GM18508 (cell line): ENCODE results near the gene TRIB2.
"Not testable (repeated sequence)": the region's sequence is repeated elsewhere in the genome, so short reads cannot be mapped to it uniquely, and the experiment has no call there.

Experiments used
- ATAC-seq: cut with Tn5 transposase; IDR thresholded peaks from one replicate; pipeline ENCODE4 v1.9.1; 2021; ENCODE audit warnings: moderate number of reproducible peaks; ENCODE audit not compliant: insufficient read depth, unreplicated experiment

TRIB2 gene

DNA sequence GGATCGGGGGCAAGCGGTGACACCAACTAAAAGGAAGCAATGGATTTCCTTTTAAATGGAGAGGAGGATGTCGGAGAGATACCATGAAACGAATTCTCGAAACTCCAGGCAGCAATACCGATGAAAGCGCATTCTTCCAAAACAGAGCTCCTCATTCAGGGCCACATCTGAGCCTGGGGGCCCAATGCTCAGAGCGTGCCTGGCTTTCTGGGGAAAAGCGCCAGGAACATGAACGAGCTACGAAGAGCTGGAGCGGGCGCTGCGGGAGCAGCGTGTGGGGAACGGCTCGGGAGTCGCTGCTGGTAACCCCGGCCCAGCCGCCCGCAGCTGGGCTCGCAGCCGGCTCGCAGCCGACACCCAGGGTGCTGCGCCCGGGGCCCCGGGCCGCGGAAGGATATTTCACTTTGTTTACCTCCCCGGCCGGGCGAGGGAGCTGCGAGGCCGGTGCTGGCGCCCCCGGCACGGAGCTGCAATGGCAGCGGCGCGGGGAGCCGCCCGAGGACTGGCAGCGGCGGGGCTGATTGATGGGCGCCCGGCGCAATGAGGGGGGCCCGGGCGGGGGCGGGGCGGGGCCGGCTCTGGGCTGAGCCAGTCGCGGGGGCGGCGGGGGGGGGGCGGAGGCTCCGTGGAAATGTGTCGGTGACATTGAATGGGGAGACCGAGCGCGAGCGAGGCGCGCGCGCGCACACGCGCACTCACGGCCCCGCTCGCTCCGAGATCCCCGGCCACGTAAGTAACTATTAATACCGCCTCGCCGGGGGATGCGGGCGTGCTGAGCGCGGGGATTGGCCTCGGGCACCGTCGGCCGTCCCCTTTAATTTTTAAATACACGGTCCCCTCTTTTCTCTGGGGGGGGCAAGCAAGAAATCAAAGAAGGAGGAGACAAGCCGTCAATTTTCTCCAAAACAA is at the start of gene TRIB2:
TSS of gene TRIB2 (plus strand) at position 655 of the 909 bp plus-strand sequence. CDS start 1,372 bp downstream, outside the sequence.
- no peak for ATAC-seq

- ATAC-seq = no peak
Measured at GRCh38 chr2:12669036-12669435, 47.7 kb upstream of the TRIB2 start.

DNA sequence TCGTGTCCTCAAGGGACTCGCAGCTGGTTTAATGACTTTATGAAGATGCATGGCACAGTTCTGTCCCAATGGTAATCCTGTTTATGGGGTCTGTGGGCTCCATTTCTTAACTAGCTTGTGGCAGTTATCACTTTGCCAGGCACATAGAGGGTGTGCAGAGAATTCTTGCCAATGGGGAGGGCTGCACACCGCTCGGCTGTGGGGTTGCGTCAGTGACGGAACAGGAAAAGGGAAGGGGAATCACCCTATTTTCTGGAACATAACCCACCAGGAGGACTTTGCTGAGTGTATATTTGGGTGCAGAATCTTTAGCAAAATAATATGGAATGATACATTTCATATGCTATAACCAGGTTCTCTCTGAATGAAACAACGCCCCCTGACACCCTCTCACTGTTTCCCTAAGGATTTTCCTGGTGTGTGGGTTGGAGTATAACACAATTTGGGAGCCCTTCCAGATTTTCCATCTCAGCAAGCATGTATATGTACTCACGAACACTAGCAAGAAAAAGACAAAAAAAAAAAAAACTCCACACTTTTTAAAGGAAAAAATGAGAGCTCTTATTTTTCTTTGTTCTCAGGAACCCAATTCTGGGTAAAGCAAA is 43.9 kb upstream of the TRIB2 start:
- no peak for ATAC-seq

GRCh38 chr2:12674644-12675328 is 42.0 kb upstream of the TRIB2 start:
- no peak for ATAC-seq

DNA sequence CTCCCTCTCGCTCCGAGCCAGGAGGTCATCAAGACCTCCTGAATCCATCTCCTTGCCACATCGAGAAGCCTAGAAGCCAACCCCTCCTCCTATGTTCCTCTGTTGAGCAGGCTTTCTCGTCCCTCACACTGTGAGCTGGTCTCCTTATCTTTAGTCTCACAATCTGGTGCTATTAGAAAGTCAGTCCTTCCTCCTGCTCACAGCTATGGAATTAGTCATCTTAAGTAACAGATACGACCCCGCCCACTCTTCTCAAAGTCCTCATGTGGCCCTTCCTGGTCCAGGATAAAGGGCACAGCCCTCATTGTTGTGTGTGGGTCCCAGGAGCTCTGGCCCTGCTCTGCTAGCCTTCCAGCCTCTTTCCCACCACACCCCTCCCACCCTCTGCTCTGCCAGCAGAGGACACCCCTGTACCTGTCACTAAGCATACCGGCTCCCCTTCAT is 41.4 kb upstream of the TRIB2 start:
- ATAC-seq = no peak

DNA sequence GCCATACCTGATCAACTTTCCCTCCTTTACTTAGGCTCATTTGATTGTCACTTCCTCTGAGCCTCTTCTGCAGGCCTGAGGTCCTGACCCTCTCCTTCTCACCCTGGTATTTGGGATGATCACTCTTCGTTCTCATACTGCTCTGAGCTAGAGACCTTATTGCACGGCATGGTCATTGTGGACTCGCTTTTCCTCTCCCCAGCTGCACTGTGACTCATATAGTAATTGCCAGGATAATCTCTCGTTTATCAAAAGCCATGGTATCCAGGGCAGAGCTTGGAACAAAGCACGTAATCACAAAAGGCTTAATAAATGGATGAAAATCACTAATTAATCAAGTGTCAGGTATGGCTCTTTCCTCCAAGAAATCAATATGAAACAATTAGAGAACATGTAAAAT is 40.9 kb upstream of the TRIB2 start:
- no peak for ATAC-seq

DNA sequence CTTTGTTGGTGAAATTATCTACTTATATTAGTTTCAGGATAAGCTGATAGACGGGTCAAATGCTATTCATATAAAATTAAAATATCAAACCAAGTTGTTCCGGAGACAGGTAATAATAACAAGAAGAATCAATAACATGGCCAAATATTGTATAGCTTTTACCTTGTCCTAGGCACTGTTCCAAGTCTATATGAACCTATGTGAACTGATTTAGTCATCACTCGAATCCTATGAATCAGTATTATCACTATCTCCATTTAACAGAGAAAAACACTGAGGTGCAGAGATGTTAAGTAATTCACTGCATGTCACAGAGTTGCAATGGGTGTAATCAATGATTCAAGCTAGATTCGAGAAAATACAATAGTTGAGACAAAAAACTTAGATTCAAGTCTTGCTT is 40.0 kb upstream of the TRIB2 start:
- no peak for ATAC-seq

DNA sequence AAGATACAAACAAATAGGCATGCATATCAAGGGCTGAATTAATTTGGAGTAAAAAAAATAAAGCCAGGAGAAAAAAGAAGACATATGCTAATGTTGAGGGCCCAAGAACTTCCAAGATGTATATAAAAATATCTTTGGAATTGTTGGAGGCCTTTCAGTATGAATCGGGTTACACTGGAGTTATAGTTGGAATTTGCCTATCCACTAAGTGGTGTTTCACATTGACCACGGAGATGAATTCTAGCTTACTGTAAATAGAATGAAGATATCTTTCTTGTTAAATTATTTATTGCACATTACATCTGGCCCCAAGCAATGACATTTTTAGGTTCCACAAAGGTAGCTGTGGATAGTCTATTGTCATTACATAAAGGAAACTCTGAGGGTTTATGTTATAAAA is 38.5 kb upstream of the TRIB2 start:
- ATAC-seq = no peak

- no peak for ATAC-seq
Measured at GRCh38 chr2:12679550-12680072, 37.1 kb upstream of the TRIB2 start.

DNA sequence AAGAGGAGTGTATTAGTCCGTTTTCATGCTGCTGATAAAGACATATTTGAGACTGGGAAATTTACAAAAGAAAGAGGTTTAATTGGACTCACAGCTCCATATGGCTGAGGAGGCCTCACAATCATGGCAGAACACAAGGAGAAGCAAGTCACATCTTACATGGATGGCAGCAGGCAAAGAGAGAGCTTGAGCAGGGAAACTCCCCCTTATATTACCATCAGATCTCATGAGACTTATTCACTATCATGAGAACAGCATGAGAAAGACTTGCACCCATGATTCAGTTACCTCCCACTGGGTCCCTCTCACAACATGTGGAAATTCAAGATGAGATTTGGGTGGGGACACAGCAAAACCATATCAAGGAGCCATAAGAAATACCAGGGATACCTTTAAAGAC is 36.6 kb upstream of the TRIB2 start:
- ATAC-seq = not testable (repeated sequence)

DNA sequence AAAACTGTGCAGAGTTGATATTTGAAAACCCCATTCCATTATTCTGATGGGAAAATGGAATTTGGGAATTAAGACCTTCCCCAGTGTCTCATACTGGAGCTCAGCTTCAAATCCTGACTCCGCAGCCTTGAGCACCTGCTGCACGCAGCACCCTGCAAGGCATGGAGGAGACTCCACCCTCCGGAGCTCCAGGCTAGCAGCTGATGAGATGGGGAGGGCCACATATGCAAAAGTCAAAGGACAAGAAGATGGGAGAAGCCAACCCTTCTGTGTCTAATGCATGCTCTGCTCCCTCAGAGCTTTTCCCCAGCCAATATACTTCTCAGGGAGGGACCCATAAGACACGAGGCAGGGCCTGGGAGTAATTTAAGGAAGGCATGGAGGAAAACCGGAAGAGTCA is 34.7 kb upstream of the TRIB2 start:
- no peak for ATAC-seq

DNA sequence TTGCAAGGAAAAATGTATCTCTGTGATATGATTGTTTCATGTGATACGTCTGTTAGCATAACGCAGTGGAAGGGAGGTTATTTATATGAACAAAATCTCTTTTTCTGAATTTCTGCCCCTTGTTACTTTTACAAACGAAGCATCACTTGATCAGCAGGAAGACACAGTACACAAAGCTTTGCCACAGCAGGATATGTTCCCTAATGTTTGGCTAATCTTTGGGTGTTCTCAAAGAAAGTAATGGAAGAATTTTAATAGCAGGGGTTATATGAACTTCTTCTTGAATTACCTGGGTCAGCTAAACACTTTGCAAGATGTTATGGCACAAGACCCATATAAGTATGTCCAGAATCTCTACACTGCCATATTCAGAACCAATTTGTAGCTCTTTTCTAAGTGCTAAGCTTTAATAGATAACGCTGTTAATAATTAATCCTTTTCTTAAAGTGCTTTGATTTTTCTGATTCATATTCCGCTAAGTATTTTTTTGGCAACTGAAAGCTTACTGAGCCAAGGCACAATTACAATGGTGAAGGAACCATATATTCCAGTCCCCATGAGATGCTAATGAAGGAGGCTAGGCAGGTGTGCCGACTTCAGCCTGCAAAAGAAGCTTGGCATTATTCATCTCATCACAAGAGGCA is 33.2 kb upstream of the TRIB2 start:
- ATAC-seq = no peak

- ATAC-seq = no peak
Measured at GRCh38 chr2:12684471-12684936, 32.2 kb upstream of the TRIB2 start.

- ATAC-seq = no peak
Measured at GRCh38 chr2:12685145-12685544, 31.6 kb upstream of the TRIB2 start.

DNA sequence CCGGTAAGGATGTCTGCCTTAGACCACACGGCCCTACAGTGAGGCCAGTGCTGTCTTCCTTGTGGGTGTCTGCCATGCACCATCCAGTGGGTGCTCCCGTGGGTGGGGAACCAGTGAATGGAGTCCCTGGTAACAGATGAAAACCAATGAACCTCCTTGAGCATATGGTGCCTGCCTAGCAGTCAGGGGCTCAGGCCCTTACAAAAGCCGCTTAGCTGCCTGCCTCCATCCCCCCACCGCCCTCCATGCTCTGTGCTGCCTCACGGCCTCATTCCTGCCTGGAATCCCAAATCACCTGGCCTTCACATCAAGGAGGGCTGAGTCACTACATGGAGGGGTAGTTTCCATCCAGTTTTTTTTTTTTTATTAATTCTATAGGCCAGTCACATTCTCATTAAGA is 30.8 kb upstream of the TRIB2 start:
- no peak for ATAC-seq

DNA sequence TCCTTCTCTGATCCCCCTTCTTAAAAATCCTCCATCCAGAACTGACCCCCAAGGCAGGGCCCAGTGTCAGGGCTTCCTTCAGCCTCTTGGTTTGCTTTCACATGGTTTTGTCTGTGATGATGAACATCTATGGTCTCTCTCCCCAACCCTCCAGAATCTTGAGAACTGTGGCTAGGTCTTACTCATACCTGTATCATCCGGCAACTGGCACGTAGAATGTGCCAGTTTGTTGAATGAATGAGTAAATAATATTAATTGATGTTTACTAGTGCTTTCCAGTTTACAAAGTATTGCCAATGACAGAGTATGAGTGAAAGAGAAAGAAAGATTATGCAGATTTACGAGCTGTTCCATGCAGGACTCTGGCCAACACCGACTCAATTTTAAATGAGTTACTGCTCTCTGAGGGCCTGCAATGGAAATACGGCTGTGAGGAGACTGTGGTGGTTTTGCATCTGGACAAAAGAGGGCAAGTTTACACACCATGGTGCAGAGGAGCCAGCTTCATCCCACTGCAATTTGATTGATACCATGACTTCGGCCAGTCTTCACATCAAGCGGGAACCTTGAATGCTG is 29.9 kb upstream of the TRIB2 start:
- ATAC-seq = no peak

DNA sequence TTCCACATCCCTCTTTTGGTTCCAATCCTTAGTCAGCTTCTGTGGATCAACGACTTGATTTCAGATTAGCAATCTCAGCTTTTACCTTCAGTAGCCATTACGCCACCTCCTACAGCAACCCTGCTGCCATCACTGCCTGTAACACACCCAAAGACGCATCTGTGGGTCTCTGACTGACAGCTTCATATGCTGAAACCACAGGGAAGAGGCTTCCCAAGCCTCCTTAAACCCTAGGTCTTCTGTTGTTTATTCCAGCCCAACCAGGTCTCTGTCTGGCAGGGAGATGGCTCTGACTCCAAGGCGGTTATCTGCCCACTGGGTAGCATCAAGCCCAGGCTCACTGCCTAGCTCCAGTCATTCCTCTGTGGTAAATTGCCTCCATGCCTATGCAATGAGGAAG is 28.6 kb upstream of the TRIB2 start:
- no peak for ATAC-seq

- no peak for ATAC-seq
Measured at GRCh38 chr2:12688893-12689292, 27.8 kb upstream of the TRIB2 start.

GRCh38 chr2:12693509-12693908 is 23.2 kb upstream of the TRIB2 start:
- ATAC-seq = no peak
